ENCODE results near the gene EPB41L2. TPM values are rescaled to one million over a fixed set of nuclear protein-coding genes. Genes with fewer than 3 reads are reported as not detected.
A peak's percentile ranks its signal among the peaks of the same experiment; 100 is the strongest.

The EPB41L2 gene
- total and polyA plus RNA-seq, 2 experiments from 2014 or later: 27.4 to 35.8 TPM

DNA sequence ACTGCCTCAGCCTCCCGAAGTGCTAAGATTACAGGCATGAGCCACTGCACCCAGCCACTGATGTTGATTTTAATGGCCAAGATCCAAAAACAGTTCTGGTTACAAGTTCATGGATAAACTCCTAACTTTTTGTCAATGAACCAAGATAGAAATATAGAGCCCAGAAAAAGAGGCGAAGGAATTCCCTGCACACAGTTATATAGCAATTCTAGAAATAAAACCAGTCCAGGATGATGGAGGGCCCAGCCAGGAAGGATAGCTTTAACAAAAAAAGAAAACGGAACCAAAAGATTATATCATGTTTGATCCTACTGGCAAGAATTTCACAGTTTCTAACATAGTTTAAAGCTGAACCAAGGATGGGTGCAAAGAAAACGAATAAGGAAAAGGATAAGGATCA lies 10.9 kb downstream of the EPB41L2 start:
- no peak overlapping the region for H2AFZ ChIP-seq
- no peaks in the 10 kb centered on the region for H3K9me2 ChIP-seq (replicated peaks; ENCODE audit: insufficient read depth)
- no peak overlapping the region for H3K4me3 ChIP-seq
- H3K27ac ChIP-seq: no peak overlapping the region
- TF ChIP-seq EZH2 (IDR thresholded peaks at IDR 0.05; ENCODE audit: borderline replicate concordance): no peak
- no peak for TF ChIP-seq EZH2phosphoT487 (IDR thresholded peaks at IDR 0.05; ENCODE audit: low read depth, severe bottlenecking, unreplicated experiment)
- TF ChIP-seq, protein P1, sequence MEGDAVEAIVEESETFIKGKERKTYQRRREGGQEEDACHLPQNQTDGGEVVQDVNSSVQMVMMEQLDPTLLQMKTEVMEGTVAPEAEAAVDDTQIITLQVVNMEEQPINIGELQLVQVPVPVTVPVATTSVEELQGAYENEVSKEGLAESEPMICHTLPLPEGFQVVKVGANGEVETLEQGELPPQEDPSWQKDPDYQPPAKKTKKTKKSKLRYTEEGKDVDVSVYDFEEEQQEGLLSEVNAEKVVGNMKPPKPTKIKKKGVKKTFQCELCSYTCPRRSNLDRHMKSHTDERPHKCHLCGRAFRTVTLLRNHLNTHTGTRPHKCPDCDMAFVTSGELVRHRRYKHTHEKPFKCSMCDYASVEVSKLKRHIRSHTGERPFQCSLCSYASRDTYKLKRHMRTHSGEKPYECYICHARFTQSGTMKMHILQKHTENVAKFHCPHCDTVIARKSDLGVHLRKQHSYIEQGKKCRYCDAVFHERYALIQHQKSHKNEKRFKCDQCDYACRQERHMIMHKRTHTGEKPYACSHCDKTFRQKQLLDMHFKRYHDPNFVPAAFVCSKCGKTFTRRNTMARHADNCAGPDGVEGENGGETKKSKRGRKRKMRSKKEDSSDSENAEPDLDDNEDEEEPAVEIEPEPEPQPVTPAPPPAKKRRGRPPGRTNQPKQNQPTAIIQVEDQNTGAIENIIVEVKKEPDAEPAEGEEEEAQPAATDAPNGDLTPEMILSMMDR (IDR thresholded peaks at IDR 0.05; ENCODE audit: poor library complexity): no peak
- WGBS (ENCODE audit: low lambda C conversion rate, missing lambda C conversion rate): 95% methylated on average over 4 of the region's 4 CpGs
- no peaks in the 10 kb centered on the region for H3K36me3 ChIP-seq (replicated peaks; ENCODE audit: insufficient read depth, low read depth)
- peaks cover 6% of the 10 kb centered on the region for H3K4me1 ChIP-seq (ENCODE audit: insufficient read depth)
- peaks cover 85% of the 10 kb centered on the region for H3K79me2 ChIP-seq
- no peak for DNase-seq (ENCODE audit: low spot score)
- H3K9me3 ChIP-seq (ENCODE audit: low read depth): peaks cover 11% of the 10 kb centered on the region
- no peaks in the 10 kb centered on the region for H4K20me1 ChIP-seq (ENCODE audit: insufficient read depth, poor library complexity, severe bottlenecking)
- no peak overlapping the region for H3K4me2 ChIP-seq
- no peaks in the 10 kb centered on the region for H3K27me3 ChIP-seq

DNA sequence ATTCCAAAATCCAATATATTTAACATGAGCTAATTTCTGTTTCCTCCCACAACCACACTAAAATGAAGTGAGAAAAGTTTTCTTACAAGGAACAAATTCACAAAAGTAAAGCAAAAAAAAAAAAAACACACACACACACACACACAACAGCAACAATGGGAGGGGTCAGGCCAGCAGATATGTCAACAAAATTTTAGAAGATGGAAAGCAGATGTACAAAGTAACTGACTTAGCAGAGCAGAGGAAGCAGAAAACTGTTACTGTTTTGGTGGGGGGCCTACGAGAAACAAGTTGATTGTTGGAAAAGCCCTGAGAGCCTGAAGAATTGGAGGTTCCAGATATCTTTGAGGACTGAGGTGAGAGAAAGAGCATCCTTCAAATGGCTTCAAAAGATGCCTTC lies 11.7 kb downstream of the EPB41L2 start:
- H3K27ac ChIP-seq: no peak overlapping the region
- H3K36me3 ChIP-seq (replicated peaks; ENCODE audit: insufficient read depth, low read depth): no peaks in the 10 kb centered on the region
- H3K4me2 ChIP-seq: no peak overlapping the region
- peaks cover 11% of the 10 kb centered on the region for H3K9me3 ChIP-seq (ENCODE audit: low read depth)
- peaks cover 85% of the 10 kb centered on the region for H3K79me2 ChIP-seq
- no peaks in the 10 kb centered on the region for H3K27me3 ChIP-seq
- 67% methylated on average over 1 of the region's 1 CpG for WGBS (ENCODE audit: low lambda C conversion rate, missing lambda C conversion rate)
- peaks cover 6% of the 10 kb centered on the region for H3K4me1 ChIP-seq (ENCODE audit: insufficient read depth)
- DNase-seq (ENCODE audit: low spot score): no peak
- H3K4me3 ChIP-seq: no peak overlapping the region
- TF ChIP-seq EZH2phosphoT487 (IDR thresholded peaks at IDR 0.05; ENCODE audit: low read depth, severe bottlenecking, unreplicated experiment) (no peak), EZH2 (IDR thresholded peaks at IDR 0.05; ENCODE audit: borderline replicate concordance) (no peak)
- no peaks in the 10 kb centered on the region for H3K9me2 ChIP-seq (replicated peaks; ENCODE audit: insufficient read depth)
- H4K20me1 ChIP-seq (ENCODE audit: insufficient read depth, poor library complexity, severe bottlenecking): no peaks in the 10 kb centered on the region
- H2AFZ ChIP-seq: no peak overlapping the region

DNA sequence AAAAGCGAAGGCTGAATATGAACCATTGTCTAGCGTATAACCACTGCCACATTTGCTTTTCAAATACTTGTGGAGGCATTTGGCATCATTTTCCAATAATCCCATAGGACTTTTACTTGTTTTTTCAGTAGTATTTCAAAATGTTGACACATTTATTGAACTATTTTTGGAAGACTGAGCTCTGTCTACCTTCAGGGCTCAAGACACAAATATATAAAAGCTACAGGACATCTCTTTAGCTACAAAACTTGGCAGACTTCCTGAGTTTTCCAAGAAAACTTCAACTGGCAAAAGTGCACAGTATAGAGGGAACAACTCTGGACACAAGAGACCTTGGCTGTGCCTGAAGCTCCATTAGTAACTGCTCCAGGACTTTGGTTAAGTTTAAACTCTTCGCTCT lies 13.4 kb downstream of the EPB41L2 start:
- H3K4me2 ChIP-seq: no peak overlapping the region
- no peaks in the 10 kb centered on the region for H3K36me3 ChIP-seq (replicated peaks; ENCODE audit: insufficient read depth, low read depth)
- no peak overlapping the region for H3K27ac ChIP-seq
- 88% methylated on average over 3 of the region's 3 CpGs for WGBS (ENCODE audit: low lambda C conversion rate, missing lambda C conversion rate)
- DNase-seq (ENCODE audit: low spot score): no peak
- H3K4me1 ChIP-seq (ENCODE audit: insufficient read depth): peaks cover 6% of the 10 kb centered on the region
- TF ChIP-seq, protein P1 (IDR thresholded peaks at IDR 0.05; ENCODE audit: poor library complexity): no peak
- TF ChIP-seq EZH2 (IDR thresholded peaks at IDR 0.05; ENCODE audit: borderline replicate concordance): no peak
- no peak for TF ChIP-seq EZH2phosphoT487 (IDR thresholded peaks at IDR 0.05; ENCODE audit: low read depth, severe bottlenecking, unreplicated experiment)
- H3K27me3 ChIP-seq: no peaks in the 10 kb centered on the region
- H4K20me1 ChIP-seq (ENCODE audit: insufficient read depth, poor library complexity, severe bottlenecking): no peaks in the 10 kb centered on the region
- H3K4me3 ChIP-seq: no peak overlapping the region
- peaks cover 79% of the 10 kb centered on the region for H3K79me2 ChIP-seq
- H2AFZ ChIP-seq: no peak overlapping the region
- no peaks in the 10 kb centered on the region for H3K9me2 ChIP-seq (replicated peaks; ENCODE audit: insufficient read depth)
- H3K9me3 ChIP-seq (ENCODE audit: low read depth): peaks cover 6% of the 10 kb centered on the region

DNA sequence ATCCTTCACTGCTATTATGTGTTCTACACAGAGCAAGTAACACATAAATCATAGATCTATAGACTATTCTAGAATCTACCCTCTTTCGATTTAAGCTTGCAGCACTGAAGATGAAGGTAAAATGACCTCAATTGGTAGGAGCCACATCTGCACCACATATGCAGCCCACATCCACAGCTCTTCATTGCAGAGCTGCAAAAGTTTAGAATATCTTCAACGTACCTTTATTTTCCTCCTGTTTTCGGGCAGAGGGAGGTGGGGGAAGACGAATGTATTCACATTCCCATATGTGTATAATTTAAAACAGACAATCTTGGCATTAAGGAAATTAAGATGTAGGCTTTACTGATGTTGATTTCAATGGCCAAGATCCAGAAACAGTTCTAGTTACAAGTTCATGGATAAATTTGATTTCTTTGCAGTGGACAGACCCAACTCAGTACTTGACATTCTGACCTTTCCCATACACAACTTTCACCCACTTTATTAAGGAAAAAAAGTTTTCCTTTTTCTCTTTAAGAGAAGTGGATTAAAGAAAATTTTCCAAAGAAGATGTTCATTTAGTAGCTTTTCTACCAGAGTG lies 14.0 kb downstream of the EPB41L2 start:
- peak overlapping the region; percentile 6 for H3K27ac ChIP-seq
- DNase-seq (ENCODE audit: low spot score): no peak
- WGBS (ENCODE audit: low lambda C conversion rate, missing lambda C conversion rate): 68% methylated on average over 4 of the region's 4 CpGs

More for the DNA sequence above, 14.0 kb downstream of the EPB41L2 start:
- no peak overlapping the region for H2AFZ ChIP-seq
- no peaks in the 10 kb centered on the region for H4K20me1 ChIP-seq (ENCODE audit: insufficient read depth, poor library complexity, severe bottlenecking)
- TF ChIP-seq, protein P1 (IDR thresholded peaks at IDR 0.05; ENCODE audit: poor library complexity): no peak
- no peak for TF ChIP-seq EZH2 (IDR thresholded peaks at IDR 0.05; ENCODE audit: borderline replicate concordance)
- no peak for TF ChIP-seq EZH2phosphoT487 (IDR thresholded peaks at IDR 0.05; ENCODE audit: low read depth, severe bottlenecking, unreplicated experiment)
- peaks cover under 1% of the 10 kb centered on the region for H3K9me3 ChIP-seq (ENCODE audit: low read depth)
- no peak overlapping the region for H3K4me3 ChIP-seq
- no peaks in the 10 kb centered on the region for H3K9me2 ChIP-seq (replicated peaks; ENCODE audit: insufficient read depth)
- H3K36me3 ChIP-seq (replicated peaks; ENCODE audit: insufficient read depth, low read depth): no peaks in the 10 kb centered on the region
- peaks cover 6% of the 10 kb centered on the region for H3K4me1 ChIP-seq (ENCODE audit: insufficient read depth)
- no peaks in the 10 kb centered on the region for H3K27me3 ChIP-seq
- peak overlapping the region; percentile 41 for H3K4me2 ChIP-seq
- H3K79me2 ChIP-seq: peaks cover 77% of the 10 kb centered on the region
